Measurements from ENCODE around the gene FAM83C. TPM values are rescaled to one million over a fixed set of nuclear protein-coding genes. Genes with fewer than 3 reads are reported as not detected.

The FAM83C gene
- total RNA-seq = not detected in 2 replicates

DNA sequence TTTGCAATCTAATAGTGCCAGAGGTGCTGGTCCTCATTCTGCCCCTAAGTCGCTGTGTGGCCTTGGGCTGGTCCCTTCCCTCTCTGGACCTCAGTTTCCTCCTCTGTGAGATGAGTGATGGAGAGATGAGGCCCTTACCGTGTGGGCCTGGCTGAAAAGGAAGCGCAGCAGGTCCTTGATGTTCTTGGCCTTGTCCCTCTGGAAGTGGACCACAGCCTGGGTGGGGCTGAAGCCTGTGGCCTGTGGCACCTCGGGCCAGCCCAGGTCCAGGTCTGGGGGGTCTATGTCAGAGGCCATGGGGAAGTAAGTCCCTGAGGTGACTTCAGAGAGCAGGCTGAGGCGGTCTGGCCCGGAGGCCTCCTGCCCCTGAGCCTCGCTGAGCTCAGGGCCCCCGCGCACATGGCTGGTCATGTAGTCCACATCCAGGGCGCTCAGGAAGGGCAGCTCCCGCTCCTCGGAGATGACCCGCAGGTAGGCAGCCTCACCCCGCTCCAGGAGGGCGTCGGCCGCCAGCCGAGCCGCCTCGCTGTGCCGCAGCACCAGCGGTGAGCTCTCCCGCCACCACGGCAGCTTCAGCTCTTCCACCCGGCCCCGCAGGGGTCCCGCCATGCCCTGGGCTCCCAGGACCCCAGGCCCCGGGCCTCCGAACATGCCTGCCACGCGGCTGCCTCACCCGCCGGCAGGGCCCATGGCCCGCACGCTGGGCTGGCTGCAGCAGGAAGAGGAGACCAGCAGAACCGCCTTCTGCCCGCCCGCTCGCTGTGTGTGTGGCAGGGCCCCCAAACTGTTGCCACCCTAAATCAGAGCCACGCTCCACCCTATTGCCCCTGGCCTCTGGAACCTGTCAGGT is at the start of gene FAM83C:
Gene FAM83C, minus strand, starts transcription at position 772 of the 850 bp plus-strand sequence. Its CDS starts 121 bp downstream, at position 651.
- H3K9me3 Mint-ChIP-seq = no peaks in the 10 kb centered on the region
- peaks cover 10% of the 10 kb centered on the region for H3K27me3 Mint-ChIP-seq
- no peaks in the 10 kb centered on the region for H3K36me3 Mint-ChIP-seq (ENCODE audit: low read depth)
- TF ChIP-seq, protein P1, sequence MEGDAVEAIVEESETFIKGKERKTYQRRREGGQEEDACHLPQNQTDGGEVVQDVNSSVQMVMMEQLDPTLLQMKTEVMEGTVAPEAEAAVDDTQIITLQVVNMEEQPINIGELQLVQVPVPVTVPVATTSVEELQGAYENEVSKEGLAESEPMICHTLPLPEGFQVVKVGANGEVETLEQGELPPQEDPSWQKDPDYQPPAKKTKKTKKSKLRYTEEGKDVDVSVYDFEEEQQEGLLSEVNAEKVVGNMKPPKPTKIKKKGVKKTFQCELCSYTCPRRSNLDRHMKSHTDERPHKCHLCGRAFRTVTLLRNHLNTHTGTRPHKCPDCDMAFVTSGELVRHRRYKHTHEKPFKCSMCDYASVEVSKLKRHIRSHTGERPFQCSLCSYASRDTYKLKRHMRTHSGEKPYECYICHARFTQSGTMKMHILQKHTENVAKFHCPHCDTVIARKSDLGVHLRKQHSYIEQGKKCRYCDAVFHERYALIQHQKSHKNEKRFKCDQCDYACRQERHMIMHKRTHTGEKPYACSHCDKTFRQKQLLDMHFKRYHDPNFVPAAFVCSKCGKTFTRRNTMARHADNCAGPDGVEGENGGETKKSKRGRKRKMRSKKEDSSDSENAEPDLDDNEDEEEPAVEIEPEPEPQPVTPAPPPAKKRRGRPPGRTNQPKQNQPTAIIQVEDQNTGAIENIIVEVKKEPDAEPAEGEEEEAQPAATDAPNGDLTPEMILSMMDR (IDR thresholded peaks at IDR 0.05) = no peak
- ChIA-PET POLR2A (interaction anchor here (1.1 kb wide), 1 partner anchor 14 kb away, joined by 3 read pairs; the partner anchor contains the start of gene MMP24OS), CTCF (no interaction called here)
- intact Hi-C loops (cut with micrococcal nuclease) = no loop called here
- no peak within 1 kb of the TSS for H3K27ac Mint-ChIP-seq
- ATAC-seq (ENCODE audit: low read depth) (no peak), DNase-seq (no peak)
- H3K4me1 Mint-ChIP-seq = no peaks in the 10 kb centered on the region
- no peak within 1 kb of the TSS for H3K4me3 Mint-ChIP-seq

DNA sequence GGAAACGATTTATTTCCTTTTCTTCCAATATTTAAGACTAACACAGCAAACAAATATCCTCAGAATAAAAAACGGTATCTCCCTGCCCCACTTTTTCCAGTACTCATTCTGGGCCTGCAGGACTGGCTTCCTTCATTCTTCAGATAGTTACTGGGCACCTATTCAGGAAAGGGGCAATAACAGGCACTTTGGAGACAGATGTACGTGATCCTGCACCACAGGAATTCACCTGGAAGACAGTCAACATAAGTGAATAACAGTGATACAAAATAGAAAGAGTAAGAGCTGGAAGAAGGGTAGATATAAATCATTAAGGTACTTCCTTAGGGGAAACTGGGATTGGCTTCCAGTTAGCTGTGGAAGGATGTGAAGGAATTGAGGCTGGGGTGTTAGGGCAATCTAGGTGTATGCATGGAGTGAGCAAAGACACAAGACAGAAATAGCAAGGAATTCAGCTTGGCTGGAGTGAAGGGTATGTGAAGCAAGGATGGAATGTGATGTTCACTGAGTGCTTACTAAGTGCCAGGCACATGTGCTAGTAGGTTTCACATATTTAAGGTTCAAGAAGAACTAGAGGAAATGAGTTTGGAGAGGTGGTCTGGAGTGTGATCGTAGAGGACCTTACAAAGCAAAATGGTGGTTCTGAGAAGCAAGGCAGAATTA is 49.3 kb upstream of the FAM83C start:
- POLR2A ChIA-PET = no interaction called here
- intact Hi-C loops (cut with micrococcal nuclease) = no loop called here
- DNase-seq (no peak), ATAC-seq (ENCODE audit: low read depth) (no peak)
- Mint-ChIP-seq H3K36me3 (ENCODE audit: low read depth) (peaks cover 48% of the 10 kb centered on the region), H3K9me3 (peaks cover 2% of the 10 kb centered on the region), H3K4me3 (no peak overlapping the region), H3K4me1 (no peaks in the 10 kb centered on the region), H3K27me3 (no peaks in the 10 kb centered on the region), H3K27ac (no peak overlapping the region)
- TF ChIP-seq, protein P1 (IDR thresholded peaks at IDR 0.05) = no peak
- CTCF ChIA-PET = interaction anchor here (1.2 kb wide), 1 partner anchor 12 kb away, joined by 3 read pairs; no protein-coding TSS in a partner anchor

DNA sequence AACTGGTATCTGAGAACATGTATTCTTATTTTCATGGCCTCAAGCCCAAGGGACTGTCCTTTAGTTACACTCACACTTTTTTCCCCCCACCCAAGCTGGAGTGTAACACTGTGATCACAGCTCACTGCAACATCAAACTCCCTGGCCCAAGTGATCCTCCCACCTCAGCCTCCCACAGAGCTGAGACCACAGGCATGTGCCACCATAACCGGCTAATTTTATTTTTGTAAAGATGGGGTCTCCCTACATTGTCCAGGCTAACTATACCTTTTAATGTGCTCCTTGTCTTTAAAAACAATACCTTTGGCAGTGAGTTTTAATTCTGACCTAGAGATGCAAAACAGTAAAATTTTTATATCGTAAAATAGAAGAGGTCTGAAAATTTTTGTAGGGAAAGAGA is 48.2 kb upstream of the FAM83C start:
- peaks cover 37% of the 10 kb centered on the region for H3K36me3 Mint-ChIP-seq (ENCODE audit: low read depth)
- H3K27ac Mint-ChIP-seq = no peak overlapping the region
- H3K4me3 Mint-ChIP-seq = no peak overlapping the region
- no peaks in the 10 kb centered on the region for H3K27me3 Mint-ChIP-seq
- no peaks in the 10 kb centered on the region for H3K4me1 Mint-ChIP-seq
- TF ChIP-seq, protein P1 (IDR thresholded peaks at IDR 0.05) = no peak
- intact Hi-C loops (cut with micrococcal nuclease) = no loop called here
- no peaks in the 10 kb centered on the region for H3K9me3 Mint-ChIP-seq
- CTCF ChIA-PET = no interaction called here
- POLR2A ChIA-PET = no interaction called here
- no peak for ATAC-seq (ENCODE audit: low read depth)
- no peak for DNase-seq

DNA sequence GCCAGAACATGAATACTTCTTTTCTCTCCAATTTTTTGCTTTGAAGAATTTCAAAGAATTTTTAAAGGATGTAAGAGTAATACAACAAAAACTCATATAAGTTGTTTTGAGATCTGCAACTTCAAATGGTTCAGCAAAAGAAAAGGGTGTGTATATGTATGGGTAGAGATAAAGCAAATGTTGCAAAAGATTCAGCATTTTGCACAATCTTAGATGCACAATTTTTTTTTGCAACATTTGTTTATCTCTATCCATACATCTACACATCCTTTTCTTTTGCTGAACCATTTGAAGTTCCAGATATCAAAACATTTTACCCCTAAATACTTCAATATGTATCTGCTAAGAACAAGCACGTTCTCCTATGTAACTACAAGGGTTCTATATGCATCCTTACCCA is 47.4 kb upstream of the FAM83C start:
- no peak for ATAC-seq (ENCODE audit: low read depth)
- CTCF ChIA-PET = no interaction called here
- TF ChIP-seq, protein P1 (IDR thresholded peaks at IDR 0.05) = no peak
- no peaks in the 10 kb centered on the region for H3K4me1 Mint-ChIP-seq
- no peaks in the 10 kb centered on the region for H3K9me3 Mint-ChIP-seq
- H3K27me3 Mint-ChIP-seq = no peaks in the 10 kb centered on the region
- intact Hi-C loops (cut with micrococcal nuclease) = no loop called here
- no peak for DNase-seq
- no peak overlapping the region for H3K27ac Mint-ChIP-seq
- peaks cover 29% of the 10 kb centered on the region for H3K36me3 Mint-ChIP-seq (ENCODE audit: low read depth)
- POLR2A ChIA-PET = no interaction called here
- no peak overlapping the region for H3K4me3 Mint-ChIP-seq

DNA sequence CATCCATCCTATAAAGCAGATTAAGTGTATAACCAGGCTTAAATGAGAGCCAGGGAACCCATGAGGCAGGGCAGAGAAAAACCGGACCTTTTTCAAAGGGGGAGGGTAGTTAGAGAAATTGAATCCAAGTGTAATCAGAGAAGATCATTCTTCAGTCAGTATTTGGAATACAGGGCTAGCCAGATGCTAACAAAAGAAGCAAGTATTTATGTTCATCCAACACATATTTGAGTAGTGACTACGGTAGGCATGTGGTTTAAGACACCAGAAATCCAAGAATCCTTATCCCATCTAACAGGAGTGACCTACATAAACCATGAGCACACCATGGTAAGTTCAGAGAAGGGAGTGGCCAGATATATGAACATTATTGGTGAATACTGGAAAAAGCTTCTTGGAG is 46.8 kb upstream of the FAM83C start:
- TF ChIP-seq, protein P1 (IDR thresholded peaks at IDR 0.05) = no peak
- ChIA-PET CTCF (no interaction called here), POLR2A (no interaction called here)
- no peaks in the 10 kb centered on the region for H3K27me3 Mint-ChIP-seq
- no peaks in the 10 kb centered on the region for H3K4me1 Mint-ChIP-seq
- intact Hi-C loops (cut with micrococcal nuclease) = no loop called here
- H3K36me3 Mint-ChIP-seq (ENCODE audit: low read depth) = peaks cover 23% of the 10 kb centered on the region
- no peak overlapping the region for H3K4me3 Mint-ChIP-seq
- no peaks in the 10 kb centered on the region for H3K9me3 Mint-ChIP-seq
- no peak overlapping the region for H3K27ac Mint-ChIP-seq
- DNase-seq = no peak
- no peak for ATAC-seq (ENCODE audit: low read depth)

Data from activated B cell treated with CpG ODN at 0.5 μM for 24 hours (primary cell).